ENCODE results near the gene HNF4A.

Gene HNF4A

GRCh38 chr20:44370639-44371218 is 15.2 kb downstream of the HNF4A start:
- Histone ChIP-seq H3K27ac (ENCODE audit: extremely low read depth, low read depth, low read length) (no peak overlapping the region), H3K4me1 (ENCODE audit: control insufficient read depth, insufficient read depth, low read length) (no peaks in the 10 kb centered on the region), H3K36me3 (ENCODE audit: control insufficient read depth in 2 of 2, insufficient read depth in 1 of 2, low read length in 2 of 2) (no peaks in the 10 kb centered on the region), H3K9me3 (ENCODE audit: control insufficient read depth, insufficient read depth, low read depth, low read length) (no peaks in the 10 kb centered on the region), H3K4me3 (ENCODE audit: low read depth, low read length) (no peak overlapping the region)
- CTCF ChIA-PET: interaction anchor here (1.3 kb wide), 1 partner anchor 14 kb away, joined by 3 read pairs; no protein-coding TSS in a partner anchor
- POLR2A ChIA-PET: no interaction called here
- TF ChIP-seq ZIC2 (tag by site-specific recombination; IDR thresholded peaks at IDR 0.05): peak; percentile 67; the same call in 1 of the 2 replicates
- TF ChIP-seq PATZ1 (tag by site-specific recombination; IDR thresholded peaks at IDR 0.05): no peak
- no peak for TF ChIP-seq IKZF3 (tag by site-specific recombination; IDR thresholded peaks at IDR 0.05)
- no peak for TF ChIP-seq ZNF169 (tag by site-specific recombination; IDR thresholded peaks at IDR 0.05)
- no peak for TF ChIP-seq BCL11B (tag by site-specific recombination; IDR thresholded peaks at IDR 0.05; ENCODE audit: low read depth)

- H3K4me3 ChIP-seq (ENCODE audit: low read depth, low read length): no peak overlapping the region
- no peaks in the 10 kb centered on the region for H3K4me1 ChIP-seq (ENCODE audit: control insufficient read depth, insufficient read depth, low read length)
- H3K36me3 ChIP-seq (ENCODE audit: control insufficient read depth in 2 of 2, insufficient read depth in 1 of 2, low read length in 2 of 2): no peaks in the 10 kb centered on the region
- TF ChIP-seq ZNF23 (tag by site-specific recombination; IDR thresholded peaks at IDR 0.05; ENCODE audit: borderline replicate concordance) (no peak), MYNN (tag by site-specific recombination; IDR thresholded peaks at IDR 0.05; ENCODE audit: borderline replicate concordance) (no peak), ZBTB10 (tag by site-specific recombination; IDR thresholded peaks at IDR 0.05) (no peak), ZNF16 (tag by site-specific recombination; IDR thresholded peaks at IDR 0.05; ENCODE audit: low read depth) (no peak), ZSCAN30 (tag by site-specific recombination; IDR thresholded peaks at IDR 0.05) (no peak), PRDM6 (tag by site-specific recombination; IDR thresholded peaks at IDR 0.05) (no peak), ZNF473 (tag by site-specific recombination; IDR thresholded peaks at IDR 0.05) (no peak), ZNF10 (tag by site-specific recombination; IDR thresholded peaks at IDR 0.05) (no peak), ZNF626 (tag by site-specific recombination; IDR thresholded peaks at IDR 0.05) (no peak), ZNF132 (tag by site-specific recombination; IDR thresholded peaks at IDR 0.05; ENCODE audit: borderline replicate concordance) (no peak), FEZF1 (tag by site-specific recombination; IDR thresholded peaks at IDR 0.05) (no peak), ZBTB48 (tag by site-specific recombination; IDR thresholded peaks at IDR 0.05) (no peak), SETDB1 (IDR thresholded peaks at IDR 0.05; ENCODE audit: insufficient read length, low read length) (no peak), ZNF48 (tag by site-specific recombination; IDR thresholded peaks at IDR 0.05) (no peak), ZNF175 (tag by site-specific recombination; IDR thresholded peaks at IDR 0.05) (no peak), ZSCAN18 (tag by site-specific recombination; IDR thresholded peaks at IDR 0.05) (no peak), SP7 (tag by site-specific recombination; IDR thresholded peaks at IDR 0.05) (no peak)
- no peak overlapping the region for H3K27ac ChIP-seq (ENCODE audit: extremely low read depth, low read depth, low read length)
- POLR2A ChIA-PET: no interaction called here
- no peaks in the 10 kb centered on the region for H3K9me3 ChIP-seq (ENCODE audit: control insufficient read depth, insufficient read depth, low read depth, low read length)
- CTCF ChIA-PET: interaction anchor here (0.6 to 8.4 kb wide), 7 partner anchors 11 to 678 kb away, joined by 3 to 168 read pairs (median 3); no protein-coding TSS in a partner anchor
Observed at GRCh38 chr20:44382641-44383040, 27.1 kb downstream of the HNF4A start.
